SK-N-MC (cell line): Measurements from ENCODE around the gene MRTFB.

Source experiments
- EZH2 ChIP-seq: fragments of 200-600 bp; sonication (generic); IDR thresholded peaks from one replicate; pipeline ENCODE4 v1.6.1; 2017; ENCODE audit warnings: antibody characterized with exemption
- POLR2AphosphoS5 ChIP-seq: IDR thresholded peaks from 2 replicates; pipeline ENCODE4 v1.6.1; 2012; ENCODE audit warnings: mild to moderate bottlenecking, low read depth, low read length, borderline replicate concordance

DNA sequence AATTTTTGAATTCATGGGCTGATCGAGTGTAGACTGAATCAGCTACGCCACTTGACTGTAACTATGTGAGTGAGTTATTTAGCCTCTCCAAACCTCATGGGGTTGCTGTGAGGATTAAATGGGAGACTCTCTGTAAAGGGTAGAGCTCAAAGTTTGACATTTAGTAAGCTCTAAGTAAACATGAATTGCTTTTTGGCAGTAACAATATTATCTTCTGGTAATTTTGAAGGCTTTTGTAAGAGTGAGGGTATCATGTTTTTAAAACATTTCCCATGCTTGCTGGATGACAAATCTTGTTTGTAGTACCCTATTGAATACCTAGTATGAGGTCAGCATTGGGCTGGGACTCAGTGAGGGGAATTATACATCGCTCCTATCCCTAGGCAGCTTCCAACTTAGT, 35.3 kb downstream of the MRTFB start:
- TF ChIP-seq POLR2AphosphoS5 (no peak), EZH2 (no peak)
